Cerebellar nuclear complex (tissue), 1 donor: ENCODE data around the gene EIF3F.
"Not testable (repeated sequence)": the region's sequence is repeated elsewhere in the genome, so short reads cannot be mapped to it uniquely, and the experiment has no call there.

ENCODE experiments used
- DNase-seq, 2 experiments: peaks; one replicate each; lab custom pipeline; 2025; lab: John Stamatoyannopoulos, UW

The EIF3F gene

GRCh38 chr11:7987560-7987883 lies 385 bp downstream of the EIF3F start:
- not testable (repeated sequence) for DNase-seq

- no peak for DNase-seq
These were observed 7.6 kb downstream of the EIF3F start for GRCh38 chr11:7994581-7995278.

GRCh38 chr11:7999795-8000194 lies 12.7 kb downstream of the EIF3F start:
- DNase-seq, result no peak

GRCh38 chr11:8000390-8000789 lies 13.3 kb downstream of the EIF3F start:
- no peak for DNase-seq

- no peak for DNase-seq
These were observed 15.5 kb downstream of the EIF3F start for GRCh38 chr11:8002676-8003075.

GRCh38 chr11:8003187-8003586 lies 16.1 kb downstream of the EIF3F start:
- no peak for DNase-seq

- no peak for DNase-seq
These were observed 16.9 kb downstream of the EIF3F start for GRCh38 chr11:8004008-8004407.

- DNase-seq, result no peak
These were observed 18.4 kb downstream of the EIF3F start for GRCh38 chr11:8005556-8005955.

- DNase-seq, result peak in 1 of 2 experiments; percentile 3
These were observed 19.3 kb downstream of the EIF3F start for GRCh38 chr11:8006349-8006977.

GRCh38 chr11:8008212-8008611 lies 21.1 kb downstream of the EIF3F start:
- no peak for DNase-seq

GRCh38 chr11:8009856-8010255 lies 22.7 kb downstream of the EIF3F start:
- DNase-seq, result no peak

- no peak for DNase-seq
These were observed 24.2 kb downstream of the EIF3F start for GRCh38 chr11:8011371-8011770.

- no peak for DNase-seq
These were observed 24.9 kb downstream of the EIF3F start for GRCh38 chr11:8011981-8012444.

- no peak for DNase-seq
These were observed 26.7 kb downstream of the EIF3F start for GRCh38 chr11:8013833-8014232.

- DNase-seq, result no peak
These were observed 28.7 kb downstream of the EIF3F start for GRCh38 chr11:8015753-8016239.

- no peak for DNase-seq
These were observed 29.3 kb downstream of the EIF3F start for GRCh38 chr11:8016440-8016839.

- DNase-seq, result no peak
These were observed 29.9 kb downstream of the EIF3F start for GRCh38 chr11:8017071-8017470.

- DNase-seq, result no peak
These were observed 30.9 kb downstream of the EIF3F start for GRCh38 chr11:8017894-8018483.

- DNase-seq, result peak in 1 of 2 experiments; percentile 56
These were observed 31.6 kb downstream of the EIF3F start for GRCh38 chr11:8018484-8019313.

GRCh38 chr11:8019314-8020243 lies 32.4 kb downstream of the EIF3F start:
- no peak for DNase-seq

GRCh38 chr11:8020244-8020597 lies 33.1 kb downstream of the EIF3F start:
- no peak for DNase-seq
